DMS79 (cell line): ENCODE data around the gene ERC2.

Experiments
- DNase-seq: peaks from one replicate; lab custom pipeline; 2025; lab: John Stamatoyannopoulos, UW

ERC2 gene

DNA sequence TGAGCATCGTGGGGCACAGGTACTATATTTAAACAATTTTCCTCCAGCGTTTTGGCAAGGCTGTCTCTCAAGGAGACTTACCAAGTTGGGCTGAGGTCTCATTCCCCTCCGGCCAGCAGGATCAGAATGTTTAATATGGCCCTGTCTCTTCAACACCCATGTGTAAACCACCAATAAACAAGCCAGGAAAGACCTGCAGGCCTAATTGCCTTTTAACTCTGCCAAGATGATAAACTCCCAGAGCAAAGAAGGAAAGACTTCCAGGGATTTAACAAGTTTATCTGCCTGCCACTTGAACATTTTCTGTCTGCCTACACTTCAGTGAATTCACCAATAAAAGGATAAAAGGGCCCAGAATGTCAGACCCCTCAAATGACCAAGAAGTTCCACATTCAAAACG is 850.9 kb downstream of the ERC2 start:
- DNase-seq = no peak

DNA sequence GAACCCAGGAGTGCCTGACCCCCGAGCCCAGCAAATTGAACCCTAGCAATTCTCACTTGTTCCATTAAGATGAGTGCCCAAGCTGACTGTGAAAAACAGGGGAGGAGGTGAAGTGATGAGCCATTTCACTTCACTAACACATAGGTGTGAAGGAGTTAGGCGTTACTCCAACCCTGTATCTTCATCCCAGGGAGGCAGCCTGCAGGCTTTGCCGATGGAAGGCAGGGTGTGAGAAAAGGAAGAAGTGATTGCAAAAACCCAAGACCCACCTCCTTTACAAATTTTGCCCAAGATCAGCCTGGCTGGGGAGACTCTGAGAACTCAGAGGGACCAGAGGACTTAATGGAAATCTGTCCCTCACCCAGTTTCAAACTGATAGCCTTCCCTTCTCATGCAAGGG is 851.5 kb downstream of the ERC2 start:
- DNase-seq = no peak

DNA sequence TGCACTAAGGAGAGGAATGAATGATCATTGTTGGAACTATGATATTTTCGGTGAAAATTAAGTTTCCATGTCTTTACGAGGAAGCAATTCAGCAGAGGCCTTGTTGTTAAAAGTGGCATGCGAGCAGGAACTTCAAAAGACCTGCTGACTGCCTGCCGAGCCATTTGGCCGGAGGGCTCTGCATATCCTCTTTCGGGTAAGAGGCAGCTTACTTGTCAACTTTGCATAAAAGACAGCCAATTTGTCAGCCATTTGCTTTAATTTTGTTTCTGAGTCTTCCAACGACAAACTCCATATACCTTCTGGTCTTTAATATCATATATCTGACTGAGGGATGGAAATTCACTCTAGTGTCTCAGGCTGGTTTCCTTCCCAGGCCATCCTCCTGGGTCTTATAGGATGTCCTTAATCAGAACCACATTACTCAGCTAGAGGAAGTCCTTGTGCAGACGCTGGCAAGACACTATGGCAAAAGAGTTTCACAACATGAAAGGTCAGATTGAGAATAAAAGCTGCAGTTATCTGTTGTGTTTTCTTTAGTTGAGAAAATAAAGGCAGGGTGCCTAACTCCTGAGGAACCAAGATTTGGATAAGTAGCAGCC is 852.5 kb downstream of the ERC2 start:
- no peak for DNase-seq

DNA sequence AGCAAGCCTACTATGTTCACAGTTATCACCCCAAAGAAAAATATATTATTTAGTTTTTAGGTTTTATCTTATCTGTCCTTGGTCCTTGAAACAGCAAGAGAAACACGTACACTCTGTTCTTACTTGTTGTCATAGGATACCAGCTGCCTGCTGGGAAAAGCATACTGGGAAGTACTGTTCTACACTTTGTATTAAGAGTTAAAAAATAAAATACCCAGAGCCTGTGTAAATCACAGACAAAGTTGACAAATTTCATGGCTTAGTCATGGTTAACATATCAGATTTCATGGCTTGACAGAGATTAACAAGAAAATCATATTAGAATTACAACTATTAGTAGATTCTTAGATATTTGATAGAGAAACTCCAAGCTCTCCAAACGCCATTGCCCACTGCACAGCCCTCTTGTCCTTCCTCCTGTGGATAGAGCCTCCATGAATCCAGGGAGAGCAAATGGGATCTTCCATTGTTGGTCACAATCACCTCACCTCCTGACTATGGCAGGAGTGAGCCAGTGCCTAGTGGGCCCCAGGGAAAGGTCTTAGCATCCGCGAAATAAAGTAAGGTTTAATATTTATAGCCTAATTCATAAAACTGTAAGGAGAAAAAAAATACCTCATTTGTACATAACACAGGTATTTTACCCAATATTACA is 853.1 kb downstream of the ERC2 start:
- DNase-seq = no peak

DNA sequence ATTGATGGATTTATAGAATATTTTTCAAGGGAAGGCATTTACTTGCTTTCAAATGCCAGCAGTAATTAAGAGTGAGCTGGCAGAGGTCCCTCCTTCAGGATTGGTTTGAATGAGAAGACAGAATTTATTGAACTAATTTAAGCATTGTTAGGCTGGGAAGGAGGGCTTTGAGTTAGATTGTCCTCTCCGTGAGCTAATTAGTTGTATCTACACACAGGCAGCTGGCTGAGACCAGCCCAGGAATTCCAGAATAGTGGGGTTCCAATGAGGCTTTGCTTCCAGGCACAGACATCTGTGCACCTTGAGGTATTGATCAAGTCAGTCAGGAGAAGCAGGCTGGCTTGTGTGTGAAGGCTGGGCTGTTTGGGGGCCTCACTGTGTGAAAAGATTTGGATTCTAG is 857.1 kb downstream of the ERC2 start:
- no peak for DNase-seq

DNA sequence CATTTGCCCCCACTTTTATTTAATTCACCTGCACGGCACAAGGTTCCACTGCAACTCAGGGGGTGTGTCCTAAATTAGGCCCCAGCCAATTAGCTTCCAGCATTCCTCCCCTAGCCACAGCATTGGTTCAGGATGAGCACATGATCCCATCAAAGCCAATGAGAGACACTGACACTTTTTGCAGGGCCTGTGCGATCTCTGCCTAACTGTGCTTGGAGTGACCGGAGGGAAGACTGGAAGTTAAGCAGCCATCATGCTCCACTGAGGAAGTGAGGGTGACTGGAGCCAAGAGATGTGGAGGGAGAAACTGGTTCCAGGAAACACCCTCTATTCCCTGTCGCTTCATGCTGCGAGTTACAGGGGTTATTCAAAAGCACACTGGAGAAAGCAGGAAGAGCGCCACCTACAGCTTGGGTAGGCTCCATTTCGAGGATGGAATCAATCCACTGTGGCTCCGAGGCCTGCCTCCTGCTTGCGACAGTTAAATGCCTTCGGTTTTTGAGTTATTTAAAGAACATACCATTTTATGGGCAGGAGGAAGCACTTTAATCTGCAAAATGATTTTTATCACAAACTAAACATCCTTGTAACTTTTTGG is 858.9 kb downstream of the ERC2 start:
- DNase-seq = no peak

DNA sequence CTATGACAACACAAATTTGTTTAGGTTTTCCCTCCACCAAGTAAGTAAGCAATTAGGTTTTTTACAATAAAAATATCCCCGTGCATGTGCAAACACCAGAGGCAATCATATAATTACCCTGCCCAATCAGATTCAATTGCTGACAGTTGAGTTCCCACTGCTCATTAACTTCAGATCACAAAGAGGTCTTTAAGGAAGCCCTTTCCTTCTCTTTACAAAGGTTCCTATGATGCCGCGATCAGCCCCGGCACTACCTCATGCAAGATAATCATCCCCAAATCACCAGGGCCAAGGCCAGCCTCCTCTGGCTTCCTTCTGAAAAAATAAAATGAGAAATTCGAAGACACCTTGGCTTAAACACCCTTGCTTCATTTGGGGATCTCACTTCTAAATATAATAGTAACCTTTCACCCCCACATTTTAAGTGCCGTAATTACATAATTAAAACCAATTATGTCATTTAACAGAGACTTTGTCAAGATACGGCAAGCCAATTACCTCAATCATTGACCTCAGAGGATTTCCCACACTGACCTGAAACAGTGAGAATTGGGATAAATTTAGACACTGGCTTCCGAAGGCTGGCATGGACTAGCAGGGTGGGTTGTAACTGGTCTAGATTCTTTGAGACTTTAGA is 859.8 kb downstream of the ERC2 start:
- no peak for DNase-seq

DNA sequence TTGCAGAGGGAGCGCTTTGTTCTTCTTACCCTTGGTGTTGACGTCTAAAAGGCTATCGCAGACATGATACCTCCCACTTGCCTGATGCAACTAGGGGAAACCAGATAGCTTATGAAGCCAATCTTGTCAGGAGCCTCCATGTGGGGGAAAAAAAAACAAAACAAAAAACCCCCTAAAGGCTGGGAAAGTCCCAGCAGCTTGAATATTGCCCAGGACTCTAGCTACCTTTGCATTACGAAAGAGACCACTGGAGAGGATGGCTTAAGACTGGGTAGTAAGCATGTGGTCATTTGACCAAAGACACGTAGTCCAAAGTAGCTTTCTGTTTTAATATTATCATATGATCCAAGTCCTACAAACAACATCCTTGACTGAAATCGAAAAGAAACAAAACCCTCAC is 860.4 kb downstream of the ERC2 start:
- DNase-seq = no peak

DNA sequence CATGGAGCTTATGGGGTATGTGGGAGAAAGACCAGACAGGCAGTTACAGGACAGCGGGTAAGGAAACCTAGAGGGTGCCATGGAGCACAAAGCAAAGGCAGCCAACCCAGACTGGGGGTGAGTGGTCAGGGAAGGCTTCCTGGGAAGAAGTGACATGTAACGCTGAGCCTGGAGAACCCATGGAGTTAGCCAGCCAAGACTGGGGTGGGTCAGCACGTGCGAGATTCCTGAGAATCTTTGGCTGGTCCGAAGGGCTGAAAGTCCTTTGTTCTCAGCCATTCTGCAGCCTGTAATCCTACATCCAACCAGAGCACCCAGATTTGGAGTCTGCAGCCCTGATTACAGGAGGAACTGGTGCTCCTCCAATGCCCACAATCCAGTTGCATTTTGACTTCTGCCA is 861.1 kb downstream of the ERC2 start:
- no peak for DNase-seq

DNA sequence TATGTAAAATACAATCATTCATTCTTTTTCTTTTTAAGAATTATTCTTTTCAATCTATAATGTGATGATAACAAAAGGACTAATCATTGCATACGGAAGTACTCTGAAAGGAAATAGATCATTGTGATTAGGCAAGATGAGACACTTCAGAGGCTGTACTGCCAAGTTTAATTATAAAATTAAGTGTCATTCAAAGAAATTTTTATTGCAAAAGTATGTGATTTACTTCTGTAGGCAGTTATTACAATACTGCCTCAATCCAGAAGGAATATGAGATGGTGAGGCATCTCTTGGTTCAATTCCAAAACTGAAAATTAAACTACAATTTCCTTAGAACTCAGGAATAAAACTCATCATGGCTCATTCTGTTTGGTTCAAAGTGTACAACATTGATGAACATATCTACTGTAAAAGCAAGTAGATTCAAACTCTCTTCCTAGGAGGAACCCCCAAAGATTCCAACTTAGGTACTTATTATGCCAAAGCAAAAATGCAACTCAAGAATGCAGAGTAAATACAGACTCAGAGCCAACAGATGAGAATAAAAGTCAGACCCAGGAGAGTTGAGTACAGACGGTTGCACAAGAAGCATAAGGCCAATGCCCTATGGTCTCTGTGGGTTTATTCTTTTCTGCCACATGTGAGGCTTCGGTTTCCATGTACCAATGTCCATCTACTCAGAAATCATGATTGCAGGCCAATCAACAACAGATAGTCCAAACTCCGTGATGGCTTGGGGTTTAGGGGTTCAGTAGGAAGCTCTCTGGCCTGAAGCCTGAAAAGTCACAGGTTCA is 862.6 kb downstream of the ERC2 start:
- DNase-seq = no peak

DNA sequence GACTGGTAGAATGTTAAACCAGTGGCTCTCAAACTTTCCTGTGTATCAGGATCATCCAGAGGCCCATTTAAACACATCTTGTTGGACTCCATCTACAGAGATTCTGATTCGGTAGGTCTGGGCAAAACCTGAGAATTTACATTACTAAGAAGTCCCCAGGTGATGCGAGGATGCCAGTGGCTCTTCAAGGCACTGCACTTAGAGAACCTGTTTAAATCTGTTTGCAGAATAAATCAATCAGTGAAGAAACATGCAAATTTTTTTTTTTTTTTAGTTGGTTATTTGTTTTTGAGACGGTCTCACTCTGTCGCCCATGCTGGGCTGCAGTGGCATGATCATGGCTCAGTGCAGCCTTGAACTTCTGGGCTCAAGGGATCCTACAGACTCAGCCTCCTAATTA is 863.4 kb downstream of the ERC2 start:
- no peak for DNase-seq

DNA sequence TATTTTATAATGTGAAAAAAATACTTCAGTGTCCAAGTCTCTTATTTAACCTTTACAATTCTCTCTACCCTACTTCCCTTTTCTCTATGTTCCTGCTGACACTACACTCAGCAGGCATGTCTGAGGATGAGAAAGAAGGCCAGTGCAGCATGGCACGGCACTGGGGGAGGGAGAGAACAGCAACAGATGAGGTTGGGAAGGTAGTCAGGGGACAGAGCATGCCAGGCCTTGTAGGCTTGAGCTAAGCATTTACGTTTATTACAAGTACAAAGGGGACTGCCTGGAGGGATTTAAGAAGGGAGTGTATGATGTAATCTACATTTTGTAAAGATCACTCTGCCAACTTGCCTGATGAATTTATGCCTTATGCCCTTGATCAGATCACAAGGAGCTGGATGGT is 863.9 kb downstream of the ERC2 start:
- no peak for DNase-seq

DNA sequence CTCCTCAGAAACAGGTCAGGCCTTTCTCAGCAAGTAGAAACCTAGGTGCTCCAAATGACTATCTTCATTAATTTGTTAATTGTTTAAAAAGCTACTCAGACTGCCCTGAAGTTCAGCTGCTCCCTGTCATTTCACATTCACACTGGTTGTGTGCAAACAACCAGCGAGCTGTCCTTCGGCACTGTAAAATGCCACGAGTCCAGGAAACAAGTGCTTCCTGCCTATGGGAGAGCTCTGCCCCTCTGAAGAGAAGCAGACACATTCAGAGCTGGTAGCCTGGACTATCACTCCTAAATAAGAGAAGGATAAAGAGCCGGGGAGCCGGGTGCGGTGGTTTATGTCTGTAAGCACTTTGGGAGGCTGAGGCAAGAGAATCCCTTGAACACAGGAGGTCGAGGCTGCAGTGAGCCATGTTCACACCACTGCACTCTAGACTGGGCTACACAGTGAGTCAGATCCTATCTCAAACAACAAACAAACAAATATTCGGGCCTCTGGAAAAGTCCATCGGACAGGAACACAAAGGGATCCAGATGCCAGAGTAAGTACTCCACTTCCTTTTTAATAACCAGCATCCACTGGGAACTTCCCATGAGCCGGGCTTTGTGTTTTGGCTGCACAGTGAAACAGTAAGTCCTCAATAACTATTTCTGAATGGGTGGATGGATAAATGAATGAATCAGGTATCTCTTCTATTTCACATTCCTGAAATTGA is 866.7 kb downstream of the ERC2 start:
- no peak for DNase-seq

DNA sequence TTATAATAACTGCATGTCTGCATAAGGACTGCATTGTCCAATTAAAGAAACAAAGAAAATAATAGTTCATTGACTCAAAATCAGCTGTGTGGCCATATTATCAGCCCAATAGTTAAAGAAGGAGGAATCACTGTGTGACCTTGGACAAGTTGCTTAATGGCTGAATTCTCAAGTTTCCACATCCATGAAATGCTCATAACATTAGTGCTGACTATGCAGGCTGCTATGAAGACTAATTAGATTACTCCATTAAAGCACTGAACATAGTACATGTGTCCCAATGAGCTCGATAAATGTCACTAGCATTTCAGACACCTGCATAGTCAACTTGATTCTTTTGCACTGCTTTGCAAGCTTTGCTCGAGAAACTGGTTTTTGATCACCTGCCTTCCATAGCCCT is 870.0 kb downstream of the ERC2 start:
- DNase-seq = no peak

DNA sequence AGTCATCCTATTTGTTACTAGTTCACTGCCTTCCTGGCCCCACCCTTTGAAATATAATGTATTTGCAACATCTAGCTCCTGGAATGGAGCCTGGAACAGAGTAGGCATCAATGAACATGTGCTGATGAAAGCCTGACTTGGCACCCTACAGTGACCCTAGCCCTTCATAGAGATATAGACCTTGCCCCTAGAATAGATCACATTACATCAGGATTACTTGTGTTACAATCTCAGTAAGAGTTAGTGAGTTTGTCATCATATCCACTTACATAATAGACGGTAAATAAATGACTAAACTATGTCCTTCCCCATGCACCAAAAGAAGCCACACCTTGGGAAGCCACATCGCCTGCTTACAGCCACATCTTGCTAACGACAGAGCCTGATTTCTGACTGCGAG is 870.6 kb downstream of the ERC2 start:
- DNase-seq = no peak

DNA sequence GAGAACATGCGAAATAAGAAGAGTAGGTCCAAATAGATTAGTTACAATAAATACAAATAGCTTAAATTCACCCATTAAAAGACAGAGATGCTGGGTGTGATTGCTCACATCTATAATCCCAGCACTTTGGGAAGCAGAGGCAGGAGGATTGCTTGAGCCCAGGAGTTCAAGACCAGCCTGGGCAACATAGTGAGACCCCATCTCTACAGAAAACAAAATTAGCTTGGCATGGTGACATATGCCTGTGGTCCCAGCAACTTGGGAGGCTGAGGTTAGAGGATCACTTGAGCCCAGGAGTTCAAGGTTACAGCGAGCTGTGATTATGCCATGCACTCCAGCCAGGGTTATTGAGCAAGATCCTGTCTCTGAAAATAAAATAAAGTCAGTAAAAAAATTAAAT is 872.1 kb downstream of the ERC2 start:
- no peak for DNase-seq

DNA sequence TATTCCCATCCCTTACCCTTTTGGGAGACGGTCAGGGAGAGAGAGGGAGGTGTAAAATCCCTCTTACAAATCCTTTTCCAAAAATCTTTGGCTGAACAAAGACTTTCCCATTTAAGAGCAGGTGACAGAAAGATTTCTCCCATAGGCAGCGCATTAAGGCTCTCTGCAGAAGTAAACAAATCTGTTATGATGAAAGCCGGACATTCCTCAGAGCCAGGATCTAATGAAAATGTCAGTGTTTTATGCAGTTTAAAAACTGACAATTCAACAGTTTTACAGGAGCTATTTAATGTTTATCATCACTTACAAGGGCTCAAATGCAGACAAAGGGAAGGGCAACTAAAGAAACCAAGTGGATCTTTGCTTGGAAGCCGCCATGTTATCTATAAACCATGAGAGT is 872.8 kb downstream of the ERC2 start:
- no peak for DNase-seq

DNA sequence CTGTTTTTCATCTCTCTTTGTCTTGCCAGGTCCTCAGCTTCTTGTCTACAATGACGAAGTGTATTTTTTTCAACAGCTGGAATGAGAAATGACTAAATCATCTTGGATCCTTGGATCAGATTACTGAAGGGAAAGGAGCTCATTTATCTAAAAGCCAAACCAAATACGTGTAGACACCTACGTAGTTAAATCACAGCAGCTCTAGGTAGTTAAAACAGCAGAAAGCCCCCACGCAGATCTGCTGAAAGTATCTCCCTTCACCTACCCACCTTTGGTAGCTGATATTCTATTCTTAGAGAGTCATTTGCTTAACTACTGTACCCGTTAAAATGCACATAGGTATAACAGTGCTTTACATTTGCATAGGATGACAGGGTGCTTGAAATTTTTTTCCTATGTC is 875.7 kb downstream of the ERC2 start:
- no peak for DNase-seq

DNA sequence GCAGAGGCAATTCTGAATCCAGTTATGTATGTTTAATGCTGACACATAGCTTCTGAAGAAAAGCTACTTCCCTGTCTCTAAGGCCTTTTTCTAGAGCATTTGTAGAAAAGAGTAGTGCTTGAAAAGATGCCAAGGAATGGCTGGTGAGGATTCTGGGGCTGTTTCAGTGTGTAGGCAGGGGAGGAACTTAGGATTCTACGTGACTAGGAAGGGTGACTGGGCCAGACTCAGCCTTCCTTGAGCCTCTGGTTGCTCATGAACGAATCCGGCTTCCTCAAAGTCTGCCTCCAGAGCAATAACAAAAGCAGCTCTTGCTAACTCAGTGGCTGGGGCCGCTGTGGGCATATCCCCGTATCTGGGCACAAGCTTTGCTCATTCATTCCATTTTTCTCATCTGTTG is 876.4 kb downstream of the ERC2 start:
- DNase-seq = no peak

DNA sequence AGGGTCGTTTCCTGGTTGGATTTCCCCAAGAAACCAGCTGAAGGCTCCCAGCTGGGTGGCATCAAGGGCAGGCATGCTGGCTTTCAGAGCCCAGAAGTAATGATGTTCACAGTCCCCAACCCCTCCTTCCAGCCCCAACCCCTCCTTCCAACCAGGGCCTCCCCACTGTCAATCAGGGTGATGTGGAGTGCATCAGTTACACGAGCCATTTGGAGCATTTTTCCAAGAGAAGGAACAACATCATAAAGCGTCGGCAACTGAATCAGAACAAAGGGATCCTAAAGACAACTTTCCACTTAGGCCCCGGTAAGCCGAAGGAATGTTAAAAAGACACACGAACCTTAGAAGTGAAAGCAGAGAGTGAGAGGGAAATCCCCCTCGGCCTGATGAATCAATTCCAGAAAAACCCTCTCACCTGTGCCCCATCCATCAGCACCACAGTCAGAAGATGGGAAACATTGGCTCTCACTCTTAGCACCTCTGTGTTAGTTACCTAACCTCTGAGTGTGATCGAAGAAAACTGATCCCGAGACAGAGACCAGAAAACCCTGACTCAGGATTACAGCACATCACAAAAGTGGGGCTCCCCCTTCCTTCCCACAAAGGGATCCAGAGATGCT is 880.0 kb downstream of the ERC2 start:
- no peak for DNase-seq

DNA sequence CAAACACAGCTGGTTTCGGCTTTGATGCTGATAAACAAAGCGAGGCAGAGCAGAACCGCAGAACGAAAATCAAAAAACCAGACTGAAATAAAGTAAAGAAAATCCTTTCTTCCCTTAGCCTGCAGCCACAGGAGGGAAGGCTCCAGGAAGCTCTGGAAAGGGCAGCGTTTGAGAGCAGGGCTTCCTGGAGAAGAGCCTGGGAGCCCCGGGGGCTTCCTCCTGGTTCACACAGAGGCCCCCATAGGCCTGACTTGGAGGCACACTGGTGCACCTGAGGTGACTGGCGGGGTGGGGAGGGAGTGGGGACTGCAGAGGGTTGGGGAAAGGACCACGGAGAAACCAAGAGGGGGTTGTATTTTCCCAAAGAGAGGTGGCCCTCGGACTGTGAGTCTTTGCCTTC is 882.4 kb downstream of the ERC2 start:
- DNase-seq = no peak
